HG03378 (cell line): Measurements from ENCODE around the gene DMBX1.
A peak's percentile ranks its signal among the peaks of the same experiment; 100 is the strongest.

Source experiments
- ATAC-seq: cut with Tn5 transposase; IDR thresholded peaks from one replicate; pipeline ENCODE4 v1.9.1; 2021; ENCODE audit warnings: mild to moderate bottlenecking, moderate library complexity; ENCODE audit not compliant: unreplicated experiment

The DMBX1 gene

GRCh38 chr1:46489638-46490405 lies at the start of gene DMBX1:
Gene DMBX1 (plus strand): TSS chr1:46489836. CDS start chr1:46507011, 17,175 bp downstream.
- no peak for ATAC-seq

- ATAC-seq, result no peak
Measured at GRCh38 chr1:46440478-46440877, 49.2 kb upstream of the DMBX1 start.

DNA sequence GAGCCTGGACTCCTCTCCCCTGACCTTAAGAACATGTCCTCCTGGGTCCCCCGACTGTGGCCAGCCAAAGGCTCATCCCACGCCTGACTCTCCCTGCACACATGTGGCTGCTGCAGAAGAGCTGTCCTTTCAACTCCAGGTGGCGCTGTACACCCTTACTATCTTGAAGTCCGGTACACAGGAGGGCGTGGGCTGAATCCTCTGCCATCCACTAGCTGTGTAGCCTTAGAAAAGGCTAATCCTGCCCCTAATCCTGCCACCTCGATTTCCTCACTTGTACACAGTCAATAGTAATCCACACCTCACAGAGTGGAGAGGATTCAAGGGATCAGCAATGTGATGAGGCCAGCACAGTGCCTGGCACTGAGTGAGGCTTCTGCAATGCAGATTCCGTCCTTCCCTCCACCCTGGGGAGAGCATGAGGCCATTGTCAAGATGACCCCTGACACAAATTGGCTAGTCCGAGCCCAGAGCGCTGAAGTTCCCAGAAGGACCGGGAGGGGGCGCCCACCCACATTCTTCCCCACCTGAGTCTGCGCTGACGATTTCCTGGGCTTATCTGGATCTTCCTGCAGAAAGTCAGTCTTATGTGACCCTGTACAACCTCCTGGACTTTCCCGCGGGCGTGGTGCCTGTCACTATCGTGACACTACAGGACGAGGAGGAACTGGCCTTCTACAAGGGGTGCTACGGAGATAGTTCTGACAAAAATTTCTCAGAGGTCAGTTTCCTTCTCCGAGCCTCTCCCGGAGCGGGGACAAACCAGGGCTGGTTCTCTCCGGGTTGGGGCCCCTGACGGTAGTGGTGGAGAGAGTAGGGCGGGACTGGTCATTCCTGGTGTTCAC lies 47.1 kb upstream of the DMBX1 start:
- ATAC-seq, result peak; percentile 65

DNA sequence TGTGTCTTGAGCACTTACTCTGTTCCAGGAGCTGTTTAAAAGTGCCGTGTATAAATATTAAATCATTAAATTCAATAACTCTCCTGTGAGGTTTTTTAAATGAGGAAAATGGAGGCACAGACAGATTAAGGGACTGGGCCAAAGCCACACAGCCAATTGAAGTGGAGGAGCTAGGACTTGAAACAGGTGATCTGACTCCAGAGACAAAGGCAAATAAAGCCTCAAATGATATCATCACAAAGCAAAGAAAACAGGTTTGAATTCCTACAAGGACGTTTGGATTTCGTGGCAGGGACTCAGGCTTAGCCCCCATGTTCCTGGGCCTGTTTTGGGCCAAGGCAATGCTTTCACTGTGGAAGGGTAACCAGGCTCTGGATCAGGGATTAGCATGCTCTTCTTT lies 45.2 kb upstream of the DMBX1 start:
- ATAC-seq, result no peak

- no peak for ATAC-seq
Measured at GRCh38 chr1:46445773-46446256, 43.8 kb upstream of the DMBX1 start.

- ATAC-seq, result no peak
Measured at GRCh38 chr1:46446646-46447498, 42.8 kb upstream of the DMBX1 start.

DNA sequence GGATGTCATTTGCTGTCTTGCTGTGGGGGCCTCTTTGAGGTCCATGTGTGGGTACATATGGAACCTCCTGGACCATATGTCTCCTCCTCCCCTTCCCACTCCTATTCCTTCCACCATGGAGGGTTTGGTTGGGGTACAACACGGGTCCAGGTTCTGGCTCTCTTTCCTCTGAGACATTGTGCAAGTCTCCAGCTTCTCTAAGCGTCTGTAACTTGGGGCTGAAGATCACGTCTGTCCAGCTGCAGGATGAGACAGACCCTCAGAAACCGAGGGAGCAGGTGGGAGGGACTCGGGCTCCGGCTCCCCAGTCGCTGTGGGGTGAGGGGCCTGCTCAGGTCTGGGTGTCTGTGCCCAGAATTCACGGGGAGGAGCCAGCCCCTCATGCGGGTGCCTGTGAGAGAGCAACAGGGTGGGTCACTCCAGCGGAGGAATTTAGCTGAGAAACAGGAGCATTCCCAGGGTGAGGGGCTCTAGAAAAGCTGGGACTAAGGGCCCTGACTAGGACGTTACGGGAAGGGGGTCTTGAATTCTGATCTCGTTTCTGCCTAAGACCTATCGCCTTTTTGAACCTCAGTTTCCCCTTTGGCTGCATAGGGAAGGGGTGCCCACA lies 42.0 kb upstream of the DMBX1 start:
- ATAC-seq, result no peak

DNA sequence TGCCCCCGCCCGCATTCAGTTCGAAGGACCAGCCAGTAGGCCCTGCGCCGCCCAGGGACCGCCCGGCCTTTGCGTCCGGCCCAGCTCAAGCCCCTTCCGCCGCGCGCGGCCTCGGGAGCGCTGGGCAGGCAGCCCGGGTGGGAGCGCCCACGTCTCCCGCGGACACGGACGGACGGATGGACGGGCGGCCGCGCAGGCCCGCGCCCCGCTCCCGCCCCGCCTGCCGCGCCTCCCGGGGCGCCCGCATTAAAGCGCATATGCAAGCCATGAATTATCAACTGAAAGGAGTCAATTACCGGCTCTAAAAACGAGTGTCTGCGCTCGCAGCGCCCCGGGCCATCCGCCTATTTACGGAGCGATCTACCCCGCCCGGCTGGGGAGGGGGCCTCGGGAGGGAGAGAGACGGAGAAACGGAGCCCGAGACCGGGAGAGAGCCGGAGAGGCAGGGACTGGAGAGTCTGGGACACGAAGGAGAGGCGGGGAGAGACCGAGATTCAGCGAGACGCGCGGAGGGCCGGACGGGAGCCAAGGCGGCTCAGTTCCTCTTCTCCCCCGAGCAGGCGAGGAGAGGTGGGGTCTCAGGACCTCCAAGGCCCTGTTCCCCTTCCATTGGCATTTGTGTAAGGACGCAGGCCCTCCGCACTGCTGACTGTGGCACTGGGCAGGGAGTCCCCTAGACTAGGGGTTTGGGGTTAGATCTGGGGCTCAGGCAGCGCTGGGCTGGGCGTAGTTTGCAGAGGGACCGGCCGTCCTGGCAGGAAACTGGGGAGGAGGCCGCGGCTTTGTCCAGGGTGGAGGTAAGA lies 41.3 kb upstream of the DMBX1 start:
- no peak for ATAC-seq

GRCh38 chr1:46449223-46450159 lies 40.1 kb upstream of the DMBX1 start:
- ATAC-seq, result no peak

GRCh38 chr1:46450160-46450517 lies 39.5 kb upstream of the DMBX1 start:
- no peak for ATAC-seq

DNA sequence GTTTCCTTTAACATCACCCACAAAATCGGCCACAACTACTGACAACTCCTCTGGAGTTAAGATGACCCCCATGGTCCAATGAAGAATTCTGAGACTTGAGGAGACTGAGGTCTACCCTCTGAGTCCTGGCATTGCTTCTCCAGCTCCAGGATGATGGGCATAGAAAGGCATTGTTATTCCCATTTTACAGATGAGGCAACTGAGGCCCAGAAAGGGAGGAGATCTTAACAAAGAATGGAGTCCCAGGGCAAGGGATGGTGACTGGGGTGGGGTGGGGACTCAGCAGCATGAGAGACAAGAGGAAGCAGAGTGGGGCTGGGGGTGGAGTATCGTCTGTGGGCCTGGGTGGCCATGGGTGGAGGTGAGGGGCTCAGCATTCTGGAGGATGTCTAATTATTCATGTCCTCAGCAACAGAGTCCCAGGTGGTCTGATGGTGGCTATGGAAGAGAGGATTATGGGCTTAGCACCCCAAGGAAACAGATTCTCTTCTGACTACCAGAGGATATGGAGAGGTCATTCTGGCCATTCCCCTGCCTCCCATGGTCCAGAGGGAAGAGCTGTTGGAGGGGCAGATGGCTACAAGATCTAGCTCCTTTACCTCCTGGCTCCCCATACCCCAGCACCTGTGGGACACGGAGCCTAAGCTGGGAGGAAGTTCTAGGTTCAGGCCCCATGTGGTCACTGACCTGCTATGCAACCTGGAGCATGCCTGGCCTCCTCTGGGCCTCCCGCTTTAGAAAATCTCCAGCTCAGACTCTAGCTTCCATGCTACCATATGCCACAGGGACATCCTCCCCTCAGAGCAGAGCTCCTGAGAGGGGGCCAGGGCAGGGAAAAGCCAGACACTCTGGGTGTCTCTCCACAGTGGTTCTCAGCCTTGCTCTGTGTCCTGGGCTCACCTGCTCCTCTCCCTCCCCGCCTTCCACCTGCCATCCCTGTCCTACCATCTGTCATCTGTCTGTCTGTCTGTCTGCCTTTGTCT lies 37.4 kb upstream of the DMBX1 start:
- no peak for ATAC-seq

- no peak for ATAC-seq
Measured at GRCh38 chr1:46452931-46453325, 36.7 kb upstream of the DMBX1 start.

DNA sequence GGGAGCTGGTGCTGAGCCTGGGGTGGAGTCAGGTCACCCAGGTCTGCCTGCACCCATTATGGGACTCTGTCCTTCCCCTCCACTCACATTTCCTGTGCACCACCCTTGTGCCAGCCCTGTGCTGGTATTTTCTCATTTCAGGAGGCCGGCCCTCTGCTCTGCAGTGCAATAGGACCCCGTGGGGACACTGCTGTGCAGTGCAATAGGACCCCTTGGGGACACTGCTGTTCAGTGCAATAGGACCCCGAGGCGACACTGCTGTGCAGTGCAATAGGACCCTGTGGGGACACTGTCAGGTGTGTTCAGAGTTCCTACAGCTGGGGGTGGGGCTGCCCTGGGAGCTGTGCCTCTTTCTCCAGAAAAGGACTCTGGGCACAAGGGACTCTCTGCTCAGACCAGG lies 36.2 kb upstream of the DMBX1 start:
- no peak for ATAC-seq

GRCh38 chr1:46455951-46456350 lies 33.7 kb upstream of the DMBX1 start:
- ATAC-seq, result no peak

- no peak for ATAC-seq
Measured at GRCh38 chr1:46456411-46456963, 33.1 kb upstream of the DMBX1 start.

- no peak for ATAC-seq
Measured at GRCh38 chr1:46457178-46457577, 32.5 kb upstream of the DMBX1 start.

DNA sequence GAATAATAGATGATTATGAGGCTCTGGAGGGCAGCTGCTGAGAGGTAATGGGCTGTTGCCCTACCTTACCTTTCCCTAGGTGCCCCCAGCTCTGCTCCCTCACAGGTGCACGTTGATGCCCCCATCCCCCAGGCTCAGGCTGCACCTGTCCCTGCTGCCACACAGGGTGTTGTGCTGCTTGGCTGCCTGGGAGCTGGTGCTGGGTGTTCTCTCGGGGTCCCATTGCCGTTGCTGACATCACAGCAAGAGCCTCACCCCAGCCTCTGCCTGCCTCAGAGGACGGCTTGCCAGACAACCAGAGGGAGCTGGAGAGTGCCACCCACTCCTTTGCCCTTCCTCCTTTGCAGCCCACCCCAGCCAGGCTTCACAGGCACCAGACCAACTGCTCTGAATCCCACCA lies 31.4 kb upstream of the DMBX1 start:
- ATAC-seq, result no peak
